Esophagus muscularis mucosa (tissue), 4 donors: ENCODE data around the gene FNDC1.

Source experiments
- EP300 ChIP-seq: sonication (generic); formaldehyde crosslinking; IDR thresholded peaks from one replicate; pipeline ENCODE4 v1.6.1; 2017; ENCODE audit warnings: antibody characterized with exemption
- POLR2A ChIP-seq: fragments of 450-650 bp; IDR thresholded peaks from one replicate; pipeline ENCODE4 v1.6.1; 2017; ENCODE audit warnings: antibody characterized with exemption, moderate library complexity, mild to moderate bottlenecking, low read depth
- POLR2AphosphoS5 ChIP-seq, 2 donors: sonication (generic); formaldehyde crosslinking; IDR thresholded peaks; one replicate each; pipeline ENCODE4 v1.6.1; 2017; ENCODE audit warnings: antibody characterized with exemption in 2 of 2
- TF ChIP-seq, protein P1 (sequence below), 3 experiments: fragments of 200-600 bp in 2 of 3; fragments of 450-650 bp in 1 of 3; sonication (generic) in 2 of 3; IDR thresholded peaks; one replicate each; pipeline ENCODE4 v1.5.1; 2017 to 2019; ENCODE audit warnings: antibody characterized with exemption in 3 of 3, mild to moderate bottlenecking in 2 of 3, moderate library complexity in 1 of 3

DNA sequence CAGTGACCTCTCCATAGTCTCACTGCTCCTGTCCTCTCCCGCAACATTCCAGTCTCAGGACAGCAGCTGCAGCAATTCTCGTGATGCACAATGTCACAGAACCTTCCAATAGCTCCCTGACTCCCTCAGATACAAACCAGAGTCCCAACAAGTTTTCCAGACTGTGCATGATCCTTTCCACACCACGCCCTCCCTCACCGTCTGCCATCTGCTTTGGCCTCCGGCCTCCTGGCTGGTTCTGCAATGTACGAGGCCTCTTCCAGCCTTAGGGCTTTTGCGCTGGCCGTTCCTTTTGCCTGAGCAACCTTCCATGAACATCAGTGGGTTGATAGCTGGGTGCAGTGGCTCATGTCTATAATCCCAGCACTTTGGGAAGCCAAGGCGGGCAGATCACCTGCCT, 9.6 kb downstream of the FNDC1 start:
- no peak for TF ChIP-seq POLR2AphosphoS5 (IDR thresholded peaks at IDR 0.05)
- TF ChIP-seq POLR2A, result no peak
- TF ChIP-seq, protein P1, sequence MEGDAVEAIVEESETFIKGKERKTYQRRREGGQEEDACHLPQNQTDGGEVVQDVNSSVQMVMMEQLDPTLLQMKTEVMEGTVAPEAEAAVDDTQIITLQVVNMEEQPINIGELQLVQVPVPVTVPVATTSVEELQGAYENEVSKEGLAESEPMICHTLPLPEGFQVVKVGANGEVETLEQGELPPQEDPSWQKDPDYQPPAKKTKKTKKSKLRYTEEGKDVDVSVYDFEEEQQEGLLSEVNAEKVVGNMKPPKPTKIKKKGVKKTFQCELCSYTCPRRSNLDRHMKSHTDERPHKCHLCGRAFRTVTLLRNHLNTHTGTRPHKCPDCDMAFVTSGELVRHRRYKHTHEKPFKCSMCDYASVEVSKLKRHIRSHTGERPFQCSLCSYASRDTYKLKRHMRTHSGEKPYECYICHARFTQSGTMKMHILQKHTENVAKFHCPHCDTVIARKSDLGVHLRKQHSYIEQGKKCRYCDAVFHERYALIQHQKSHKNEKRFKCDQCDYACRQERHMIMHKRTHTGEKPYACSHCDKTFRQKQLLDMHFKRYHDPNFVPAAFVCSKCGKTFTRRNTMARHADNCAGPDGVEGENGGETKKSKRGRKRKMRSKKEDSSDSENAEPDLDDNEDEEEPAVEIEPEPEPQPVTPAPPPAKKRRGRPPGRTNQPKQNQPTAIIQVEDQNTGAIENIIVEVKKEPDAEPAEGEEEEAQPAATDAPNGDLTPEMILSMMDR (IDR thresholded peaks at IDR 0.05), result no peak
- no peak for TF ChIP-seq EP300
